Activated CD8-positive, alpha-beta T cell treated with anti-CD3 and anti-CD28 coated beads, Interleukin-2, amount 10 ng/mL, durations not matched to agents 7 days and 5 days (primary cell): ENCODE measurements around the gene GLMP. TPM values are rescaled to one million over a fixed set of nuclear protein-coding genes. Genes with fewer than 3 reads are reported as not detected.

Experiments
- total RNA-seq, 2 experiments: library from RNA; stranded (reverse); gene quantifications; one replicate each; pipeline ENCODE4 v1.2.3, GENCODE V29; 2021

Gene GLMP
- total RNA-seq, 2 experiments from 2014 or later: 27.7 to 29.8 TPM

Other genes with a start within 250 kb of the GLMP start
- 10 to 100 TPM; 32.8 to 33.3 TPM for gene UBQLN4, start 241.9 kb downstream of the GLMP start, total RNA-seq
- 10 to 100 TPM; 72.4 to 74.1 TPM for gene LAMTOR2, start 240.9 kb downstream of the GLMP start, total RNA-seq
- gene RAB25, start 234.5 kb downstream of the GLMP start, total RNA-seq: under 1 TPM in 1 of 2 experiments, not detected in 1; 0.50 TPM
- gene MEX3A, start 213.2 kb downstream of the GLMP start, total RNA-seq: under 1 TPM; 0.05 TPM
- 10 to 100 TPM in 1 of 2 experiments, 1 to 10 TPM in 1; 8.5 to 10.3 TPM for gene LMNA, start 181.0 kb downstream of the GLMP start, total RNA-seq
- 10 to 100 TPM; 16.8 to 17.8 TPM for gene SEMA4A, start 142.1 kb downstream of the GLMP start, total RNA-seq
- 10 to 100 TPM; 31.8 to 33.8 TPM for gene SLC25A44, start 101.6 kb downstream of the GLMP start, total RNA-seq
- 10 to 100 TPM; 72.3 to 77.3 TPM for gene PMF1, start 82.7 kb downstream of the GLMP start, total RNA-seq
- gene BGLAP, start 53.5 kb downstream of the GLMP start, total RNA-seq: 1 to 10 TPM; 2.8 TPM
- gene PAQR6, start 47.6 kb downstream of the GLMP start, total RNA-seq: 1 to 10 TPM; 8.6 to 9.9 TPM
- gene SMG5, start 12.9 kb downstream of the GLMP start, total RNA-seq: 10 to 100 TPM; 75.2 to 78.2 TPM
- 10 to 100 TPM in 1 of 2 experiments, 1 to 10 TPM in 1; 9.1 to 11.0 TPM for gene TMEM79, start 11.4 kb downstream of the GLMP start, total RNA-seq
- gene VHLL, start 3.6 kb upstream of the GLMP start, total RNA-seq: not detected
- 100 to 1,000 TPM; 266 to 269 TPM for gene CCT3, start 42.6 kb upstream of the GLMP start, total RNA-seq
- gene TSACC, start 42.8 kb upstream of the GLMP start, total RNA-seq: under 1 TPM; 0.73 to 0.76 TPM
- not detected for gene RHBG, start 73.5 kb upstream of the GLMP start, total RNA-seq
- gene MEF2D, start 205.1 kb upstream of the GLMP start, total RNA-seq: 10 to 100 TPM; 34.8 to 40.1 TPM